Type B pancreatic cell (in vitro differentiated cells): Measurements from ENCODE around the gene OR6N1. TPM values are rescaled to one million over a fixed set of nuclear protein-coding genes. Genes with fewer than 3 reads are reported as not detected.

ENCODE experiments used
- DNase-seq: peaks from one replicate; pipeline ENCODE4 v3.0.0; 2021; ENCODE audit warnings: mixed read lengths; ENCODE audit not compliant: unreplicated experiment; ENCODE audit errors: extremely low spot score
- H3K27ac Mint-ChIP-seq: 2 replicates; pipeline ENCODE4 v1.8.0; 2021; ENCODE audit warnings: mild to moderate bottlenecking, mixed read lengths
- H3K27me3 Mint-ChIP-seq: 2 replicates; pipeline ENCODE4 v1.8.0; 2021; ENCODE audit warnings: mixed read lengths
- H3K36me3 Mint-ChIP-seq: 2 replicates; pipeline ENCODE4 v1.8.0; 2021; ENCODE audit warnings: mixed read lengths
- H3K4me1 Mint-ChIP-seq: one replicate; pipeline ENCODE4 v1.8.0; 2021; ENCODE audit warnings: mixed read lengths; ENCODE audit not compliant: unreplicated experiment
- H3K4me3 Mint-ChIP-seq: 2 replicates; pipeline ENCODE4 v1.8.0; 2021; ENCODE audit warnings: mild to moderate bottlenecking, mixed read lengths
- H3K9me3 Mint-ChIP-seq: 2 replicates; pipeline ENCODE4 v1.8.0; 2021; ENCODE audit warnings: mixed read lengths
- CTCF ChIP-seq: fragments of 200-600 bp; sonication (generic); conservative IDR thresholded peaks from 2 replicates; pipeline ENCODE4 v1.5.0; 2021; ENCODE audit warnings: antibody characterized with exemption, mild to moderate bottlenecking
- total RNA-seq: library from RNA; stranded (reverse); gene quantifications from 2 replicates; pipeline ENCODE4 v1.2.1, GENCODE V29; 2021; ENCODE audit warnings: low replicate concordance

Gene OR6N1
- total RNA-seq, 1 donor from 2014 or later: not detected

- H3K4me3 Mint-ChIP-seq: no peak overlapping the region
- TF ChIP-seq CTCF: no peak
- H3K9me3 Mint-ChIP-seq: no peaks in the 10 kb centered on the region
- H3K4me1 Mint-ChIP-seq: no peaks in the 10 kb centered on the region
- no peak overlapping the region for H3K27ac Mint-ChIP-seq
- H3K27me3 Mint-ChIP-seq: peaks cover 5% of the 10 kb centered on the region
- no peaks in the 10 kb centered on the region for H3K36me3 Mint-ChIP-seq
- DNase-seq: no peak
These were observed 47.6 kb downstream of the OR6N1 start for GRCh38 chr1:158724442-158724841.

- Mint-ChIP-seq H3K9me3 (no peaks in the 10 kb centered on the region), H3K4me1 (no peaks in the 10 kb centered on the region), H3K27ac (no peak within 1 kb of the TSS), H3K4me3 (no peak within 1 kb of the TSS), H3K36me3 (no peaks in the 10 kb centered on the region), H3K27me3 (peaks cover 5% of the 10 kb centered on the region)
- no peak for DNase-seq
- no peak for TF ChIP-seq CTCF
These were observed 51.4 kb downstream of the OR6N1 start, which contains the start of gene OR6K3 for GRCh38 chr1:158720620-158721019. OR6K3 (minus strand) TSS chr1:158720720; CDS start chr1:158718115, 2,605 bp downstream.

- DNase-seq: no peak
- H3K4me1 Mint-ChIP-seq: no peaks in the 10 kb centered on the region
- no peak overlapping the region for H3K27ac Mint-ChIP-seq
These were observed 52.3 kb downstream of the OR6N1 start for GRCh38 chr1:158719664-158720063.

GRCh38 chr1:158717344-158717743 is 54.7 kb downstream of the OR6N1 start:
- H3K4me1 Mint-ChIP-seq: no peaks in the 10 kb centered on the region
- no peak overlapping the region for H3K27ac Mint-ChIP-seq
- peaks cover 7% of the 10 kb centered on the region for H3K27me3 Mint-ChIP-seq
- no peak for TF ChIP-seq CTCF
- DNase-seq: no peak
- H3K4me3 Mint-ChIP-seq: no peak overlapping the region
- no peaks in the 10 kb centered on the region for H3K36me3 Mint-ChIP-seq
- no peaks in the 10 kb centered on the region for H3K9me3 Mint-ChIP-seq

More at GRCh38 chr1:158719664-158720063, 52.3 kb downstream of the OR6N1 start:
- peaks cover 5% of the 10 kb centered on the region for H3K27me3 Mint-ChIP-seq
- no peak overlapping the region for H3K4me3 Mint-ChIP-seq
- H3K36me3 Mint-ChIP-seq: no peaks in the 10 kb centered on the region
- TF ChIP-seq CTCF: no peak
- H3K9me3 Mint-ChIP-seq: no peaks in the 10 kb centered on the region

- DNase-seq: no peak
- H3K4me3 Mint-ChIP-seq: no peak overlapping the region
- H3K4me1 Mint-ChIP-seq: no peaks in the 10 kb centered on the region
- H3K27me3 Mint-ChIP-seq: peaks cover 10% of the 10 kb centered on the region
- no peaks in the 10 kb centered on the region for H3K9me3 Mint-ChIP-seq
- TF ChIP-seq CTCF: no peak
- no peaks in the 10 kb centered on the region for H3K36me3 Mint-ChIP-seq
- no peak overlapping the region for H3K27ac Mint-ChIP-seq
These were observed 55.7 kb downstream of the OR6N1 start for GRCh38 chr1:158716335-158716734.

- TF ChIP-seq CTCF: no peak
- Mint-ChIP-seq H3K27ac (no peak overlapping the region), H3K36me3 (no peaks in the 10 kb centered on the region), H3K27me3 (peaks cover 10% of the 10 kb centered on the region), H3K4me3 (no peak overlapping the region), H3K4me1 (no peaks in the 10 kb centered on the region), H3K9me3 (no peaks in the 10 kb centered on the region)
- no peak for DNase-seq
These were observed 57.2 kb downstream of the OR6N1 start for GRCh38 chr1:158714754-158715153.
